Measurements from ENCODE around the gene C1orf232. TPM values are rescaled to one million over a fixed set of nuclear protein-coding genes. Genes with fewer than 3 reads are reported as not detected.

The C1orf232 gene
- total RNA-seq, 4 donors from 2014 or later: not detected

- peak; percentile 45 for ATAC-seq (ENCODE audit: low FRiP score)
- DNase-seq (ENCODE audit: low spot score): no peak
- no peak for TF ChIP-seq CTCF (IDR thresholded peaks at IDR 0.05)
Measured at GRCh38 chr1:26155370-26156284, 13.1 kb downstream of the C1orf232 start.

GRCh38 chr1:26154750-26155149 lies 14.0 kb downstream of the C1orf232 start:
- DNase-seq (ENCODE audit: low spot score) (no peak), ATAC-seq (ENCODE audit: low FRiP score) (no peak)
- no peak for TF ChIP-seq CTCF (IDR thresholded peaks at IDR 0.05)

- no peak for TF ChIP-seq CTCF (IDR thresholded peaks at IDR 0.05)
- no peak for ATAC-seq (ENCODE audit: low FRiP score)
Measured at GRCh38 chr1:26153966-26154532, 14.7 kb downstream of the C1orf232 start.

GRCh38 chr1:26148887-26149286 lies 19.9 kb downstream of the C1orf232 start:
- no peak for TF ChIP-seq CTCF (IDR thresholded peaks at IDR 0.05)
- ATAC-seq (ENCODE audit: low FRiP score): no peak
- no peak for DNase-seq (ENCODE audit: low spot score)

More at GRCh38 chr1:26153966-26154532, 14.7 kb downstream of the C1orf232 start:
- DNase-seq (ENCODE audit: low spot score): no peak

GRCh38 chr1:26145960-26146294 lies 22.8 kb downstream of the C1orf232 start:
- DNase-seq (ENCODE audit: low spot score): no peak
- no peak for TF ChIP-seq CTCF (IDR thresholded peaks at IDR 0.05)

GRCh38 chr1:26145041-26145959 lies 23.5 kb downstream of the C1orf232 start:
- ATAC-seq (ENCODE audit: low FRiP score): peak; percentile 91
- DNase-seq (ENCODE audit: low spot score): peak; percentile 65
- no peak for TF ChIP-seq CTCF (IDR thresholded peaks at IDR 0.05)

More at GRCh38 chr1:26145960-26146294, 22.8 kb downstream of the C1orf232 start:
- ATAC-seq (ENCODE audit: low FRiP score): no peak
